GM12878 (cell line): ENCODE data around the gene EBF3.

Experiments used
- CTCF ChIP-seq, 3 experiments: IDR thresholded peaks in 2 of 3; conservative IDR thresholded peaks in 1 of 3; 2 replicates each; pipeline ENCODE4 v1.5.1; 2011; ENCODE audit warnings: low read depth in 3 of 3, low read length in 3 of 3, mild to moderate bottlenecking in 3 of 3, control low read depth in 2 of 3, moderate library complexity in 2 of 3, inconsistent platforms in 1 of 3, mixed read lengths in 1 of 3; ENCODE audit not compliant: control insufficient read depth in 2 of 3, insufficient read depth in 1 of 3; ENCODE audit errors: extremely low read depth in 1 of 3
- E2F4 ChIP-seq: IDR thresholded peaks from 2 replicates; pipeline ENCODE4 v1.6.1; 2012; ENCODE audit warnings: low read depth, low read length, improper control_type of control experiment
- MXI1 ChIP-seq: fragments of 150-350 bp; IDR thresholded peaks from 2 replicates; pipeline ENCODE4 v1.6.1; 2011; ENCODE audit warnings: low read depth, mild to moderate bottlenecking, inconsistent platforms, low read length, improper control_type of control experiment
- PBX3 ChIP-seq: IDR thresholded peaks from 2 replicates; pipeline ENCODE4 v1.6.1; 2011; ENCODE audit warnings: mild to moderate bottlenecking, low read depth, low read length, moderate library complexity; ENCODE audit not compliant: insufficient replicate concordance
- POLR2A ChIP-seq: IDR thresholded peaks from 2 replicates; pipeline ENCODE4 v1.6.1; 2011; ENCODE audit warnings: low read depth, mild to moderate bottlenecking, low read length
- REST ChIP-seq: IDR thresholded peaks from 2 replicates; pipeline ENCODE4 v1.6.1; 2012; ENCODE audit warnings: mild to moderate bottlenecking, low read depth, low read length
- SIN3A ChIP-seq: IDR thresholded peaks from 2 replicates; pipeline ENCODE4 v1.6.1; 2012; ENCODE audit warnings: low read depth, low read length, improper control_type of control experiment
- SP1 ChIP-seq: IDR thresholded peaks from one replicate; pipeline ENCODE4 v1.6.1; 2011; ENCODE audit warnings: low read depth, low read length
- STAT3 ChIP-seq: IDR thresholded peaks from 2 replicates; pipeline ENCODE4 v1.6.1; 2011; ENCODE audit warnings: low read depth, low read length, improper control_type of control experiment
- TAF1 ChIP-seq: IDR thresholded peaks from 2 replicates; pipeline ENCODE4 v1.6.1; 2011; ENCODE audit warnings: mild to moderate bottlenecking, low read depth, low read length, borderline replicate concordance
- YY1 ChIP-seq: IDR thresholded peaks from 2 replicates; pipeline ENCODE4 v1.6.1; 2011; ENCODE audit warnings: low read depth, mild to moderate bottlenecking, low read length
- ZBTB33 ChIP-seq: fragments of 450-650 bp; IDR thresholded peaks from 2 replicates; pipeline ENCODE4 v1.6.1; 2017; ENCODE audit warnings: mild to moderate bottlenecking

- TF ChIP-seq STAT3 (no peak), PBX3 (no peak), CTCF (IDR thresholded peaks at IDR 0.05 in 2 of 3, conservative IDR thresholded peaks at IDR 0.05 in 1 of 3; ENCODE audit: control insufficient read depth in 2 of 3, extremely low read depth in 1 of 3, insufficient read depth in 1 of 3, low read depth in 3 of 3, low read length in 3 of 3) (no peak), SP1 (no peak), POLR2A (no peak), YY1 (no peak), MXI1 (no peak), E2F4 (no peak), SIN3A (no peak), REST (no peak), TAF1 (no peak), ZBTB33 (no peak)
These were observed 41.4 kb downstream of the EBF3 start for GRCh38 chr10:129922598-129923123.
